IPS-20b (cell line): ENCODE data around the gene NPY2R.
A peak's percentile ranks its signal among the peaks of the same experiment; 100 is the strongest.

ENCODE experiments used
- H3K27ac ChIP-seq: one replicate; pipeline ENCODE4 v1.5.1; 2013; ENCODE audit warnings: low read length
- H3K27me3 ChIP-seq: 2 replicates; pipeline ENCODE4 v1.6.1; 2013; ENCODE audit warnings: mild to moderate bottlenecking, low read length, inconsistent platforms; ENCODE audit not compliant: insufficient read depth
- H3K36me3 ChIP-seq: 2 replicates; pipeline ENCODE4 v1.6.1; 2013; ENCODE audit warnings: low read depth, mild to moderate bottlenecking, inconsistent platforms, low read length, moderate library complexity; ENCODE audit not compliant: insufficient read depth
- H3K4me1 ChIP-seq: 2 replicates; pipeline ENCODE4 v1.6.1; 2013; ENCODE audit warnings: mild to moderate bottlenecking, control low read depth, inconsistent platforms, low read length, moderate library complexity; ENCODE audit not compliant: insufficient read depth
- H3K4me3 ChIP-seq: 2 replicates; pipeline ENCODE4 v1.5.1; 2013; ENCODE audit warnings: mild to moderate bottlenecking, low read length, inconsistent platforms
- H3K9ac ChIP-seq: 2 replicates; pipeline ENCODE4 v1.6.1; 2013; ENCODE audit warnings: low read depth, mild to moderate bottlenecking, inconsistent platforms, low read length, moderate library complexity
- H3K9me3 ChIP-seq: 2 replicates; pipeline ENCODE4 v1.6.1; 2013; ENCODE audit warnings: mild to moderate bottlenecking, low read depth, low read length, inconsistent platforms; ENCODE audit not compliant: insufficient read depth

The NPY2R gene

GRCh38 chr4:155208258-155209054, at the start of gene NPY2R:
TSS of gene NPY2R (plus strand) at chr4:155208636. CDS start at chr4:155213940, 5,304 bp downstream.
- no peaks in the 10 kb centered on the region for H3K36me3 ChIP-seq
- H3K9me3 ChIP-seq: no peaks in the 10 kb centered on the region
- no peak within 1 kb of the TSS for H3K27ac ChIP-seq
- peak within 1 kb of the TSS; percentile 35; the same call in 1 of the 2 replicates for H3K9ac ChIP-seq
- H3K27me3 ChIP-seq: peaks cover 54% of the 10 kb centered on the region
- H3K4me3 ChIP-seq: peak within 1 kb of the TSS; percentile 70
- H3K4me1 ChIP-seq: peaks cover 8% of the 10 kb centered on the region

GRCh38 chr4:155161357-155161756, 47.1 kb upstream of the NPY2R start:
- Histone ChIP-seq H3K4me3 (no peak overlapping the region), H3K4me1 (peaks cover 6% of the 10 kb centered on the region; the same call in 1 of the 2 replicates), H3K9ac (no peak overlapping the region), H3K27me3 (no peaks in the 10 kb centered on the region), H3K27ac (no peak overlapping the region), H3K36me3 (no peaks in the 10 kb centered on the region), H3K9me3 (no peaks in the 10 kb centered on the region)

- H3K9me3 ChIP-seq: peaks cover 4% of the 10 kb centered on the region; the same call in 1 of the 2 replicates
Observed at GRCh38 chr4:155164718-155165117, 43.7 kb upstream of the NPY2R start.

GRCh38 chr4:155170569-155170968, 37.9 kb upstream of the NPY2R start:
- Histone ChIP-seq H3K27me3 (no peaks in the 10 kb centered on the region), H3K9ac (no peak overlapping the region), H3K4me1 (no peaks in the 10 kb centered on the region), H3K4me3 (no peak overlapping the region), H3K9me3 (peaks cover 5% of the 10 kb centered on the region; the same call in 1 of the 2 replicates), H3K27ac (no peak overlapping the region), H3K36me3 (no peaks in the 10 kb centered on the region)

More at GRCh38 chr4:155164718-155165117, 43.7 kb upstream of the NPY2R start:
- Histone ChIP-seq H3K27me3 (no peaks in the 10 kb centered on the region), H3K4me3 (no peak overlapping the region), H3K27ac (no peak overlapping the region), H3K4me1 (no peaks in the 10 kb centered on the region), H3K36me3 (no peaks in the 10 kb centered on the region), H3K9ac (no peak overlapping the region)

GRCh38 chr4:155173371-155173770, 35.1 kb upstream of the NPY2R start:
- H3K36me3 ChIP-seq: no peaks in the 10 kb centered on the region
- H3K27me3 ChIP-seq: no peaks in the 10 kb centered on the region
- H3K9ac ChIP-seq: no peak overlapping the region
- peaks cover 5% of the 10 kb centered on the region; the same call in 1 of the 2 replicates for H3K9me3 ChIP-seq
- no peaks in the 10 kb centered on the region for H3K4me1 ChIP-seq
- no peak overlapping the region for H3K27ac ChIP-seq
- H3K4me3 ChIP-seq: no peak overlapping the region

- Histone ChIP-seq H3K4me1 (no peaks in the 10 kb centered on the region), H3K4me3 (no peak overlapping the region), H3K9me3 (peaks cover 2% of the 10 kb centered on the region; the same call in 1 of the 2 replicates), H3K9ac (no peak overlapping the region), H3K27ac (no peak overlapping the region), H3K36me3 (no peaks in the 10 kb centered on the region), H3K27me3 (no peaks in the 10 kb centered on the region)
Observed at GRCh38 chr4:155174668-155175067, 33.8 kb upstream of the NPY2R start.

GRCh38 chr4:155179216-155179615, 29.2 kb upstream of the NPY2R start:
- H3K27me3 ChIP-seq: no peaks in the 10 kb centered on the region
- H3K36me3 ChIP-seq: no peaks in the 10 kb centered on the region

GRCh38 chr4:155186972-155187371, 21.5 kb upstream of the NPY2R start:
- Histone ChIP-seq H3K27ac (no peak overlapping the region), H3K27me3 (no peaks in the 10 kb centered on the region), H3K9me3 (no peaks in the 10 kb centered on the region), H3K36me3 (no peaks in the 10 kb centered on the region), H3K9ac (no peak overlapping the region), H3K4me3 (no peak overlapping the region), H3K4me1 (no peaks in the 10 kb centered on the region)

More at GRCh38 chr4:155179216-155179615, 29.2 kb upstream of the NPY2R start:
- Histone ChIP-seq H3K27ac (no peak overlapping the region), H3K4me3 (no peak overlapping the region), H3K4me1 (no peaks in the 10 kb centered on the region), H3K9ac (no peak overlapping the region), H3K9me3 (no peaks in the 10 kb centered on the region)

- H3K9ac ChIP-seq: no peak overlapping the region
- H3K27me3 ChIP-seq: no peaks in the 10 kb centered on the region
- H3K9me3 ChIP-seq: no peaks in the 10 kb centered on the region
- H3K27ac ChIP-seq: no peak overlapping the region
- H3K4me1 ChIP-seq: no peaks in the 10 kb centered on the region
- H3K36me3 ChIP-seq: no peaks in the 10 kb centered on the region
- no peak overlapping the region for H3K4me3 ChIP-seq
Observed at GRCh38 chr4:155187989-155188388, 20.4 kb upstream of the NPY2R start.

GRCh38 chr4:155190099-155190498, 18.3 kb upstream of the NPY2R start:
- H3K9ac ChIP-seq: no peak overlapping the region
- H3K27me3 ChIP-seq: no peaks in the 10 kb centered on the region
- H3K36me3 ChIP-seq: no peaks in the 10 kb centered on the region
- H3K9me3 ChIP-seq: no peaks in the 10 kb centered on the region
- H3K27ac ChIP-seq: no peak overlapping the region
- no peak overlapping the region for H3K4me3 ChIP-seq
- no peaks in the 10 kb centered on the region for H3K4me1 ChIP-seq

GRCh38 chr4:155197757-155198156, 10.7 kb upstream of the NPY2R start:
- no peaks in the 10 kb centered on the region for H3K27me3 ChIP-seq
- H3K36me3 ChIP-seq: no peaks in the 10 kb centered on the region
- no peak overlapping the region for H3K4me3 ChIP-seq
- H3K27ac ChIP-seq: no peak overlapping the region
- peaks cover 5% of the 10 kb centered on the region; the same call in 1 of the 2 replicates for H3K4me1 ChIP-seq
- H3K9me3 ChIP-seq: no peaks in the 10 kb centered on the region
- H3K9ac ChIP-seq: no peak overlapping the region
